GM11168 (cell line): ENCODE data around the gene SPINK13.
"Not testable (repeated sequence)": the region's sequence is repeated elsewhere in the genome, so short reads cannot be mapped to it uniquely, and the experiment has no call there.

Source experiments
- in situ Hi-C: fragments of 300-500 bp; cut with MboI; formaldehyde crosslinking; loops from one replicate; pipeline ENCODE4 v1.12.0; 2022; ENCODE audit warnings: low sequenced_read_pairs; ENCODE audit not compliant: unreplicated experiment

SPINK13 gene

GRCh38 chr5:148268566-148268965 lies at the start of gene SPINK13:
TSS of gene SPINK13 (plus strand) at chr5:148268794. CDS start at chr5:148270073, 1,279 bp downstream.
- in situ Hi-C loops, result no loop called here

- in situ Hi-C loops, result no loop called here
Measured at GRCh38 chr5:148221508-148221907, 47.1 kb upstream of the SPINK13 start.

- in situ Hi-C loops, result no loop called here
Measured at GRCh38 chr5:148224117-148224742, 44.4 kb upstream of the SPINK13 start.

GRCh38 chr5:148228392-148228984 lies 40.1 kb upstream of the SPINK13 start:
- in situ Hi-C loops, result no loop called here

GRCh38 chr5:148229840-148230239 lies 38.8 kb upstream of the SPINK13 start:
- in situ Hi-C loops, result no loop called here

GRCh38 chr5:148230240-148230639 lies 38.4 kb upstream of the SPINK13 start:
- in situ Hi-C loops, result no loop called here

GRCh38 chr5:148237785-148238417 lies 30.7 kb upstream of the SPINK13 start:
- in situ Hi-C loops, result no loop called here

- in situ Hi-C loops, result no loop called here
Measured at GRCh38 chr5:148238418-148238794, 30.2 kb upstream of the SPINK13 start, which contains the start of gene MARCOL. TSS of gene MARCOL (plus strand) at chr5:148238525. CDS start at chr5:148238598, 73 bp downstream.

- in situ Hi-C loops, result no loop called here
Measured at GRCh38 chr5:148248894-148249293, 19.7 kb upstream of the SPINK13 start.

GRCh38 chr5:148255456-148255855 lies 13.1 kb upstream of the SPINK13 start:
- in situ Hi-C loops, result no loop called here

- in situ Hi-C loops, result no loop called here
Measured at GRCh38 chr5:148259288-148259687, 9.3 kb upstream of the SPINK13 start.

GRCh38 chr5:148261221-148261620 lies 7.4 kb upstream of the SPINK13 start:
- in situ Hi-C loops, result no loop called here

- in situ Hi-C loops, result no loop called here
Measured at GRCh38 chr5:148267962-148268361, 632 bp upstream of the SPINK13 start.

- in situ Hi-C loops, result not testable (repeated sequence)
Measured at GRCh38 chr5:148275129-148275528, 6.5 kb downstream of the SPINK13 start.

- in situ Hi-C loops, result not testable (repeated sequence)
Measured at GRCh38 chr5:148280893-148281292, 12.3 kb downstream of the SPINK13 start.

GRCh38 chr5:148281336-148281735 lies 12.7 kb downstream of the SPINK13 start:
- in situ Hi-C loops, result not testable (repeated sequence)

GRCh38 chr5:148290271-148291195 lies 21.9 kb downstream of the SPINK13 start:
- in situ Hi-C loops, result no loop called here

- in situ Hi-C loops, result no loop called here
Measured at GRCh38 chr5:148297731-148298130, 29.1 kb downstream of the SPINK13 start.

- in situ Hi-C loops, result no loop called here
Measured at GRCh38 chr5:148306446-148306845, 37.9 kb downstream of the SPINK13 start.

- in situ Hi-C loops, result no loop called here
Measured at GRCh38 chr5:148309019-148309418, 40.4 kb downstream of the SPINK13 start.

- in situ Hi-C loops, result no loop called here
Measured at GRCh38 chr5:148309746-148310145, 41.2 kb downstream of the SPINK13 start.
